Fibroblast of lung (primary cell): ENCODE data around the gene C1QTNF3.

Experiments
- CTCF ChIP-seq, 2 donors: IDR thresholded peaks in 1 of 2; conservative IDR thresholded peaks in 1 of 2; 1 replicate in 1 of 2; 2 replicates in 1 of 2; pipeline ENCODE4 v1.5.1; 2011 to 2012; ENCODE audit warnings: low read length in 2 of 2, control low read depth in 1 of 2, inconsistent platforms in 1 of 2, low read depth in 1 of 2, mild to moderate bottlenecking in 1 of 2
- EZH2 ChIP-seq: IDR thresholded peaks from 2 replicates; pipeline ENCODE4 v1.5.1; 2012; ENCODE audit warnings: low read length, control low read depth, mild to moderate bottlenecking; ENCODE audit errors: missing control alignments

GRCh38 chr5:34037726-34038125 lies 5.3 kb downstream of the C1QTNF3 start:
- no peak for TF ChIP-seq CTCF (conservative IDR thresholded peaks at IDR 0.05 in 1 of 2, IDR thresholded peaks at IDR 0.05 in 1 of 2; ENCODE audit: low read depth in 1 of 2, low read length in 2 of 2)
- no peak for TF ChIP-seq EZH2
